ENCODE data around the gene MRNIP.
"Not testable (repeated sequence)": the region's sequence is repeated elsewhere in the genome, so short reads cannot be mapped to it uniquely, and the experiment has no call there.

The MRNIP gene

GRCh38 chr5:179795049-179795862, 63.4 kb downstream of the MRNIP start:
- peaks cover 0 to 34% (median 30%) of the 10 kb centered on the region in 5 donors for H3K36me3 ChIP-seq (ENCODE audit: control insufficient read depth in 5 of 5, insufficient read depth in 5 of 5, low read length in 5 of 5)
- peaks cover 4 to 57% (median 50%) of the 10 kb centered on the region in 5 donors for H3K4me1 ChIP-seq (ENCODE audit: control insufficient read depth in 5 of 5, insufficient read depth in 5 of 5, low read length in 5 of 5)
- H3K4me3 ChIP-seq (ENCODE audit: low read depth in 1 of 5, low read length in 5 of 5): peak overlapping the region; percentile 55 to 71 (median 68)
- H3K27me3 ChIP-seq (ENCODE audit: control insufficient read depth in 5 of 5, insufficient read depth in 4 of 5, low read length in 5 of 5): no peaks in the 10 kb centered on the region
- H3K27ac ChIP-seq (ENCODE audit: low read depth, low read length): peak overlapping the region; percentile 16
- peak overlapping the region in 3 of 5 donors; percentile 22 to 62 (median 59) for H3K9ac ChIP-seq (ENCODE audit: low read length in 5 of 5)
- H3K9me3 ChIP-seq (ENCODE audit: control insufficient read depth in 5 of 5, low read length in 5 of 5): no peaks in the 10 kb centered on the region

- Histone ChIP-seq H3K9ac (ENCODE audit: low read length in 5 of 5) (peak overlapping the region in 4 of 5 donors; percentile 2 to 74 (median 30)), H3K27ac (ENCODE audit: low read depth, low read length) (peak overlapping the region; percentile 76), H3K27me3 (ENCODE audit: control insufficient read depth in 5 of 5, insufficient read depth in 4 of 5, low read length in 5 of 5) (no peaks in the 10 kb centered on the region), H3K36me3 (ENCODE audit: control insufficient read depth in 5 of 5, insufficient read depth in 5 of 5, low read length in 5 of 5) (peaks cover 0 to 27% (median 24%) of the 10 kb centered on the region in 5 donors), H3K4me3 (ENCODE audit: low read depth in 1 of 5, low read length in 5 of 5) (peak overlapping the region; percentile 13 to 69 (median 64)), H3K4me1 (ENCODE audit: control insufficient read depth in 5 of 5, insufficient read depth in 5 of 5, low read length in 5 of 5) (peaks cover 4 to 57% (median 50%) of the 10 kb centered on the region in 5 donors), H3K9me3 (ENCODE audit: control insufficient read depth in 5 of 5, low read length in 5 of 5) (no peaks in the 10 kb centered on the region)
These were observed 64.0 kb downstream of the MRNIP start for GRCh38 chr5:179794575-179794974.

GRCh38 chr5:179794171-179794570, 64.4 kb downstream of the MRNIP start:
- H3K9me3 ChIP-seq (ENCODE audit: control insufficient read depth in 5 of 5, low read length in 5 of 5): no peaks in the 10 kb centered on the region
- H3K9ac ChIP-seq (ENCODE audit: low read length in 5 of 5): peak overlapping the region in 4 of 5 donors; percentile 11 to 74 (median 56)
- H3K4me1 ChIP-seq (ENCODE audit: control insufficient read depth in 5 of 5, insufficient read depth in 5 of 5, low read length in 5 of 5): peaks cover 4 to 57% (median 50%) of the 10 kb centered on the region in 5 donors
- H3K4me3 ChIP-seq (ENCODE audit: low read depth in 1 of 5, low read length in 5 of 5): peak overlapping the region; percentile 13 to 69 (median 56)
- peak overlapping the region; percentile 76 for H3K27ac ChIP-seq (ENCODE audit: low read depth, low read length)
- peaks cover 0 to 23% (median 20%) of the 10 kb centered on the region in 5 donors for H3K36me3 ChIP-seq (ENCODE audit: control insufficient read depth in 5 of 5, insufficient read depth in 5 of 5, low read length in 5 of 5)
- H3K27me3 ChIP-seq (ENCODE audit: control insufficient read depth in 5 of 5, insufficient read depth in 4 of 5, low read length in 5 of 5): no peaks in the 10 kb centered on the region

- Histone ChIP-seq H3K27ac (ENCODE audit: low read depth, low read length) (peak within 1 kb of the TSS; percentile 76), H3K4me3 (ENCODE audit: low read depth in 1 of 5, low read length in 5 of 5) (peak within 1 kb of the TSS; percentile 13 to 69 (median 64)), H3K9ac (ENCODE audit: low read length in 5 of 5) (peak within 1 kb of the TSS in 4 of 5 donors; percentile 11 to 74 (median 56))
These were observed 65.0 kb downstream of the MRNIP start, which contains the start of gene LTC4S for GRCh38 chr5:179793468-179794139. TSS of gene LTC4S (plus strand) at chr5:179793986. CDS start at chr5:179794081, 95 bp downstream.

GRCh38 chr5:179792612-179793467, 65.8 kb downstream of the MRNIP start:
- Histone ChIP-seq H3K9ac (ENCODE audit: low read length in 5 of 5) (peak overlapping the region in 4 of 5 donors; percentile 11 to 63 (median 35)), H3K9me3 (ENCODE audit: control insufficient read depth in 5 of 5, low read length in 5 of 5) (no peaks in the 10 kb centered on the region), H3K4me3 (ENCODE audit: low read depth in 1 of 5, low read length in 5 of 5) (peak overlapping the region in 1 of 5 donors; percentile 69), H3K4me1 (ENCODE audit: control insufficient read depth in 5 of 5, insufficient read depth in 5 of 5, low read length in 5 of 5) (peaks cover 4 to 57% (median 50%) of the 10 kb centered on the region in 5 donors), H3K27me3 (ENCODE audit: control insufficient read depth in 5 of 5, insufficient read depth in 4 of 5, low read length in 5 of 5) (no peaks in the 10 kb centered on the region), H3K27ac (ENCODE audit: low read depth, low read length) (peak overlapping the region; percentile 76), H3K36me3 (ENCODE audit: control insufficient read depth in 5 of 5, insufficient read depth in 5 of 5, low read length in 5 of 5) (peaks cover 0 to 10% (median 6%) of the 10 kb centered on the region in 5 donors)

More at GRCh38 chr5:179793468-179794139, 65.0 kb downstream of the MRNIP start, which contains the start of gene LTC4S:
- no peaks in the 10 kb centered on the region for H3K9me3 ChIP-seq (ENCODE audit: control insufficient read depth in 5 of 5, low read length in 5 of 5)
- H3K4me1 ChIP-seq (ENCODE audit: control insufficient read depth in 5 of 5, insufficient read depth in 5 of 5, low read length in 5 of 5): peaks cover 4 to 57% (median 50%) of the 10 kb centered on the region in 5 donors
- H3K36me3 ChIP-seq (ENCODE audit: control insufficient read depth in 5 of 5, insufficient read depth in 5 of 5, low read length in 5 of 5): peaks cover 0 to 17% (median 14%) of the 10 kb centered on the region in 5 donors
- H3K27me3 ChIP-seq (ENCODE audit: control insufficient read depth in 5 of 5, insufficient read depth in 4 of 5, low read length in 5 of 5): no peaks in the 10 kb centered on the region

- H3K4me1 ChIP-seq (ENCODE audit: control insufficient read depth in 5 of 5, insufficient read depth in 5 of 5, low read length in 5 of 5): peaks cover 4 to 53% (median 47%) of the 10 kb centered on the region in 5 donors
- peak overlapping the region; percentile 76 for H3K27ac ChIP-seq (ENCODE audit: low read depth, low read length)
- no peaks in the 10 kb centered on the region for H3K27me3 ChIP-seq (ENCODE audit: control insufficient read depth in 5 of 5, insufficient read depth in 4 of 5, low read length in 5 of 5)
- no peak overlapping the region for H3K4me3 ChIP-seq (ENCODE audit: low read depth in 1 of 5, low read length in 5 of 5)
- peak overlapping the region in 1 of 5 donors; percentile 28 for H3K9ac ChIP-seq (ENCODE audit: low read length in 5 of 5)
- peaks cover 0 to 2% (median under 1%) of the 10 kb centered on the region in 5 donors for H3K36me3 ChIP-seq (ENCODE audit: control insufficient read depth in 5 of 5, insufficient read depth in 5 of 5, low read length in 5 of 5)
- H3K9me3 ChIP-seq (ENCODE audit: control insufficient read depth in 5 of 5, low read length in 5 of 5): no peaks in the 10 kb centered on the region
These were observed 66.6 kb downstream of the MRNIP start for GRCh38 chr5:179791881-179792611.

GRCh38 chr5:179789278-179789677, 69.3 kb downstream of the MRNIP start:
- not testable (repeated sequence) for H3K27ac ChIP-seq (ENCODE audit: low read depth, low read length)

GRCh38 chr5:179788193-179788854, 70.3 kb downstream of the MRNIP start:
- Histone ChIP-seq H3K4me3 (ENCODE audit: low read depth in 1 of 5, low read length in 5 of 5) (no peak overlapping the region), H3K27ac (ENCODE audit: low read depth, low read length) (no peak overlapping the region), H3K27me3 (ENCODE audit: control insufficient read depth in 5 of 5, insufficient read depth in 4 of 5, low read length in 5 of 5) (no peaks in the 10 kb centered on the region), H3K4me1 (ENCODE audit: control insufficient read depth in 5 of 5, insufficient read depth in 5 of 5, low read length in 5 of 5) (peaks cover under 1 to 23% (median 14%) of the 10 kb centered on the region in 5 donors), H3K9me3 (ENCODE audit: control insufficient read depth in 5 of 5, low read length in 5 of 5) (no peaks in the 10 kb centered on the region), H3K36me3 (ENCODE audit: control insufficient read depth in 5 of 5, insufficient read depth in 5 of 5, low read length in 5 of 5) (no peaks in the 10 kb centered on the region), H3K9ac (ENCODE audit: low read length in 5 of 5) (no peak overlapping the region)

More at GRCh38 chr5:179789278-179789677, 69.3 kb downstream of the MRNIP start:
- not testable (repeated sequence) for H3K4me3 ChIP-seq (ENCODE audit: low read depth in 1 of 5, low read length in 5 of 5); H3K9me3 ChIP-seq (ENCODE audit: control insufficient read depth in 5 of 5, low read length in 5 of 5); H3K27me3 ChIP-seq (ENCODE audit: control insufficient read depth in 5 of 5, insufficient read depth in 4 of 5, low read length in 5 of 5); H3K36me3 ChIP-seq (ENCODE audit: control insufficient read depth in 5 of 5, insufficient read depth in 5 of 5, low read length in 5 of 5); H3K9ac ChIP-seq (ENCODE audit: low read length in 5 of 5)
- H3K4me1 ChIP-seq (ENCODE audit: control insufficient read depth in 5 of 5, insufficient read depth in 5 of 5, low read length in 5 of 5): peaks cover 4 to 32% (median 24%) of the 10 kb centered on the region in 5 donors

Data from subcutaneous abdominal adipose tissue (tissue), 5 donors.